Measurements from ENCODE around the gene MRPS25.

GRCh38 chr3:15096046-15096445 is 30.9 kb upstream of the MRPS25 start:
- TF ChIP-seq CTCF (IDR thresholded peaks at IDR 0.05; ENCODE audit: low read depth, low read length): no peak
- TF ChIP-seq EZH2phosphoT487 (IDR thresholded peaks at IDR 0.05; ENCODE audit: low read depth): no peak

Measured in OCI-LY3 (cell line).